HG03378 (cell line): ENCODE data around the gene KRTAP10-12.
"Not testable (repeated sequence)": the region's sequence is repeated elsewhere in the genome, so short reads cannot be mapped to it uniquely, and the experiment has no call there.

Source experiments
- ATAC-seq: cut with Tn5 transposase; IDR thresholded peaks from one replicate; pipeline ENCODE4 v1.9.1; 2021; ENCODE audit warnings: mild to moderate bottlenecking, moderate library complexity; ENCODE audit not compliant: unreplicated experiment

KRTAP10-12 gene

DNA sequence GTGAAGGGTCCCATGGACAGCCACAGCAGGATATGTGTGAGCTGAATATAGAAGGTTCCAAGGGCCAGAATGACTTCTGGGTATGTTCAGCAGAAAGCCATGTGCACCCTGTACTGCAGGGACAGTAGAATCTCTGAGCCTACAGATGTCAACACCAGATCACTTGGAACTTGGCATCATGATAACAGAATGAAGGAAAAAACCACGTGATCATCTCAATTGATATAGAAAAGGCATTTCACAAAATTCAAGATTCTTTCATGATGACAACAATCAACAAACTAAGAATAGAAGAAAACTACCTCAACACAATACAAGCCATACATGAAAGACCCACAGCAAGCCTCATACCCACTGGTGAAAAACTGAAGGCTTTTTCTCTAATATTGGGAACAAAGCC lies 29.4 kb upstream of the KRTAP10-12 start:
- no peak for ATAC-seq

DNA sequence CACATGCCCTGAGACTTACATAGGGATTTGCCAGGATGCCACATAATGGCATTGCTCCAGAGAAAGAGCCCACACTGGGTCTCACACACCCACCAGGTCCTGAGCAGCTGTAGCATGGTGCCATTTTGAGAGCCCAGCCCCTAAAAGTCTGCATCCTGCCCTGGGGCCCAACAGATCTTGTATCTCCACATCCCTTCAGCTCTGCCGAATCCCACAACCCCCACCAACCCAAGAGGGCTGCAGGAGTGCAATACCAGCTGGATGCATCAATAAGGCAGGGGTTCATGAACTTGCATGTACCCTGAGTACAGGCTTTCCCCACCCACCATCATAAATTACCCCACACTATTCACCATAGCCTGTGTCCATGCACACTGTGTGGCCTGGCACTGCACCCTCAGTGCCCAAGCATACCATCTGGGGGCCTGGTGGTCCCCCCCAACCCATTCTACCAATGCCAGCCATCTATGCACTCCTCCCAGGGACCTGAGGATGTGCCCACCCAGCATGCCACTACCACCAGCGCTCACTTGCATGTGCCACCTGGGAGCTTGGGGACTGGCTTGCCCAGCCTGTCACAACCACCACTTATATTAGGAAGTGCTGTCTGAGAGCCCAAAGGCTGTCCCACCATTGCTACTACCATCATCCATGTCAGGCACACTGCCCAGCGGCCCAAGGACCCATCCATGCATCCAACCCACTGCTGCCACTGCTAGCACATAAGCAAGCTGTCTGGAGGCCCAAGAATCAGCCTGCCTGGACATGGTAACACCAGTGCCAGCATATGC lies 26.1 kb upstream of the KRTAP10-12 start:
- no peak for ATAC-seq

DNA sequence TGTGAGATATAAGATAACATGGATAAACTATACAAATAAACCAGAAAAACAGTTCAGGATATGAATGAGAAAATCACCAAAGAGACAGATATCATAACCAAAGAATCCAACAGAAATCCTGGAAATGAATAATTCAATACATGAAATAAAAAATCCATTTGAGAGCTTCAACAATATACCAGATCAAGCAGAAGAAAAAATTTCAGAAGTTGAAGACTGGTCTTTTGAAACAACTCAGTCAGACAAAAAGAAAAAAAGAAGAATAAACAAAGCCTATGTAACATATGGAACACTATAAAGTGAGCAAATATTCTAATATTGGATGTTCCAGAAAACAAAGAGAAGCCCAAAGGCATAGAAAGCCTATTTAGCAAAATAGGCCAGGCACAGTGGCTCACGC lies 25.1 kb upstream of the KRTAP10-12 start:
- no peak for ATAC-seq

DNA sequence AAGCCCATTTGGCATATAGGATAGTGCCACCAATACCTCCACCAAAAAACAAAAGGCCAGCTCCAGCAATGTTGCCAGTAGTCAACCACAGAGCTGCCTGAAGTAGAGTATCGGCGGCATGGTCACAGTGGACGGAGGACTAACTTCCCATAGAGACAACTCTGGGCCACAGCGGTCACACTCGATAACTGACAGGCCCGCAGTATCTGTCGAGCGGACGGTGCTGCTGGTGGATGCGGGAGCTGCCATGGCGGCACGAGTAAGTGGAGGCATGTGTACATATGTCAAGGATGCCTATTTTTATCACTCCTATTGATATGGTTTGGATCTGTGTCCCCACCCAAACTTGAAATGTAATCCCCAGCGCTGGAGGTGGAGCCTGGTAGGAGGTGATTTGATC lies 19.1 kb upstream of the KRTAP10-12 start:
- ATAC-seq: no peak

DNA sequence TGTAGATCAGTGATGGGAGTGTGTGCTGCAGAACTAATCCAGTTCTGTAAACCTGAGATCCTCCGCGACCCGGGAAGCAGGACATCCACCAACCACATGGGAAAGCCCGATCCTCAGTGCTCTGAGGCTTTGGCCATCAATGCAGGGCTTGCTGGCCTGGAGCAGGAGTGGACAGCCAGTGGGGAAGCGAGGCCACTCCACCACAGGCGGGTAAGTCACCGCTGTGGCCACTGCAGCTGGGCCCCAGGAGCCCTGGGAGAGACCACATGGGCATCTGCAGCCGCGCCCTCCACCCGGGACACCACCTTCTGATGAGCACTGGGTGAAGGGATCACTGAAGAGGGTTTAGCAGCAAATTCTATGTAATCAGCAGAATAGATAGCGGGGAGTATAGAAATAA lies 15.8 kb upstream of the KRTAP10-12 start:
- no peak for ATAC-seq

DNA sequence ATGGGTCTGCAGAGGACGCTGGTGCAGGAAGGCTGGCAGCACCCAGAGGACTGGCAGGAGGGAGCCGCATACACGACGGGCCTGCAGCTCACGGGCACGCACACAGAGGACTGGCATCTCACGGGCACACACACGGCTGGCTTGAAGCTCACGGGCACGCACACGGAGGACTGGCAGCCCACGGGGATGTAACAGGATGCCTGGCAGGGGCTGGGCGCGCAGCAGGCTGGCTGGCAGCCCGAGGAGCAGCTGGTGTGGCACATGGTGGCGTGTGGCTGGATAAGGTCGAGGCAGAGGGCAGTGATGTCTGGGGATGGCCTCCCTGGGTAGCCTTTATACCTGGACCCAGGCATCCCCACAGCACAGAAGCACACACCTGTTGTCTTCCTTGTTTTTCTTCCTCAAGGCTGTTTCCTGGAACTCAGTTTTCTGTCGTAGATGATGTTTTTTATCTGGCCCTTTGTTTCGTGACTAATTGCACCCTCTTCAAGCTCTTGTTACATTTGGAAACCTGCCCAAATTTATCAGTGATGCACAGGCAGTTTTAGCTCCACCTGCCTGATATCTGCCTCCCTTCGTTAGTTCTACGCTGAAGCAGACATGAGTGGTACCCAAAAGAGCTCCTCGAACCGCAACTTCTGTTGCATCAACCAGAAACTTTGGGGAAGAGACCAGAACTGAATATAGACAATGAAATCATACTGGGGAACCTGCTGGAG lies 15.0 kb upstream of the KRTAP10-12 start, which contains the start of gene KRTAP12-1:
Gene KRTAP12-1, minus strand, starts transcription at position 303 of the 719 bp plus-strand sequence. Its CDS starts 40 bp downstream, at position 263.
- no peak for ATAC-seq

DNA sequence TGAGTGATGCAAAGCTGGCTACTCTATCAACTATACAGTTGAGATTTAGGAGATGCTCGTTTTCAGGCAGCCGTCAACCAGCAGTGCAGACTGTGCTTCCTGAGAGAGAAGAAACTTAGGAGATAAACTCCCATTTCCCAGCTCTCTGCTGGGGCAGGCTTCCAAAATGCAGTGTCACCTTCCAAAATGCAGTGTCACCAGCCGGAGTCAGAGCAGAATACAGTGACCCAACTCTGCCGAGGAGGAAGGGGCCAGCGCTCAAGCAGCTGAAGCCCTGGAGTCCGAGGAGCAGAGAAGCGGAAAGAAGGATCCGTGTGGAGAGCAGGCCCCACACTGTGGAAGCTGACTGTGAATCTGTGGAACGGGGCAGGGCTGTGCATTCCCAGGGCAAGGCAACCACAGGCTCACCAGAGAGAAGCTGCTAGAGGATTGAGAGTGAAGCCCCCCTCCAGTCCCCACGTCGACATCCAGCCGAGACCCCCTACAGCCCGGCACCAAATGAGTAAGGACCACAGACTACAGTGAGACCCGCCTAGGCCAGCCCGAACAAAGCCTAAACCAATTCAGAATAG lies 14.3 kb upstream of the KRTAP10-12 start:
- ATAC-seq: no peak

DNA sequence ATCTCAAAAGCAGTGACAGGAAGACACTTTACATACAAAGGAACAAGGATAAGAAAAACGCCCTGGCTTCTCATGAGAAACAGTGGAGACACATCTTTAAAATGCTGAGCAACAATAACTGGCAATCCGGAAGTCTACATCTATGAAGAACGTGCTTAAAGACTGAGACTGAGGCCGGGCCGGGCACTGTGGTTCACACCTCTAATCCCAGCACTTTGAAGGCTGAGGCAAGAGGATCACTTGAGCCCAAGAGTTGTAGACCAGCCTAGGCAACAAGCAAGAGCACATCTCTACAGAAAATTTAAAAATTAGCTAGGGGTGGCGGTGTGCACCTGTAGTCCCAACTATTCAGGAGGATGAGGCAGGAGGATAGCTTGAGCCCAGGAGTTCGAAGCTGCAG lies 12.9 kb upstream of the KRTAP10-12 start:
- no peak for ATAC-seq

DNA sequence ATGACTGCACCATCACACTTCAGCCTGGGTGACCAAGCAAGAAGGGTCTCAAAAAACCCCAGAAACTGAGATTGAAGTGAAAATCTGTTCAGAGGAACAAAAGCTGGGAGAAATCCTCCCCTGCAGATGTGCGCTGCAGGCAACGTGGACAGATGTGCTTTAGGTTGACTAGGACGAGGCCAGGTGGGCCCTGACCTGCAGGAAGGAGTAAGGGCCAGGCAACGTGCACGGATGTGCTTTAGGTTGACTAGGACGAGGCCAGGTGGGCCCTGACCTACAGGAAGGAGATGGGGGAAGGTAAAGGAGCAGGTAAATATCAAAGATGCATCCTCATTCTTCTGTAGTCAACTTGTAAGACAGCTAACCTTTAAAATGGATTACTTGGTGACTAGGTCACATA lies 12.5 kb upstream of the KRTAP10-12 start:
- no peak for ATAC-seq

DNA sequence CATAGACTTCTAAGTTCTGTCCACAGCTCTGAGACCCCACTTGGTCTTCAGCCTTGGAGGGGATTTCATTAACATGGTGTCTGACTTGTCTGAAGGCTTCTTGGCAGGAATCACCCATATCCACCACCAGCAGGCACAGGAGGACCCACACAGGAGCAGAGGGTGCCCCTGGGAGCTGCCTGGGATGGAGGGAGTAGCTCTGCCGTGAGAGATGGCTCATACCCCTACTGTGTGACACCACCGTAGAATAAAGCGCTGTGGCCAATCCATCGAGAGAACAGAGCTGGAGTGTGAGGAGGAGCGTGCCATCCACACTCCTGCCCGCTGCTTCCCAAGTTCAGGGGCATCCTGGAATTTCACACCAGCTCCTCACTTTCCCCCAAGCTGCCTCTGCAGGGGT lies 11.9 kb upstream of the KRTAP10-12 start:
- ATAC-seq: not testable (repeated sequence)

DNA sequence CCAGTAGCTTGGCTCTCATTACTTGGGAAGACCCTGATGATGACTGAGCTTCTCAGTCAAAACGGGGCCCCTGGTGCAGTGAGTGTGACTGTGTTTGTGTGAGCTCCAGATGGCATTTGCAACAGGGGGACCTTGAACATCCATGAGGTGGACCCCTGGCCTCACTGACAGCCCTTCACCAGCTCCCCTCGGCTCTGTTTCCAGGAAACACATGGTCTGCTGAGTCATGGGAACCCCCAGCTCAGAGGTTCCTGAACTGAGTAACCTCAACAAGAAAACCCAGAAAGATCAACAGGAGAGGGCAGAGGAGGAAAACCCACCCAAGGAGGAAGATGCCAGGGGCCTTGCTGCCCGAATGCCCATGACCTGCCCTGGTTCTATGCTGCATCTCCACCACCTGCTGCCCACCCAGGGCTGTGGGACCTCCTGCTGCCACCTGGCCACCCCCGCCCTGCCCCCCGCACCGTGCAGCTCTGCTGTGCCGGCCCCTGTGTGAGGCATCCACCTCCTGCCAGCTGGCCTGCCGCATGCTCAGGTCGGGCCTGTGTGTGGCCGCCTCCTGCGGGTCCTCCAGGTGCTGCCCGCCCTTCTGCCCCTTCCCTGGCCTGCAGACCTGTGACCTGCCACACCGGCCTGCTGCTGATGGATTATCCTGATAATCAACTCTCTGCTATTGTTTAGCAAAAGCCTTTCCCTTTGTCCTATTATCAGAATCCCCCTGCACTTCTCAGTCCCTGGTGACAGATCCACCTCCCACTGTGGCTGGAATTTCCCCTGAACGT lies 10.8 kb upstream of the KRTAP10-12 start:
- no peak for ATAC-seq

DNA sequence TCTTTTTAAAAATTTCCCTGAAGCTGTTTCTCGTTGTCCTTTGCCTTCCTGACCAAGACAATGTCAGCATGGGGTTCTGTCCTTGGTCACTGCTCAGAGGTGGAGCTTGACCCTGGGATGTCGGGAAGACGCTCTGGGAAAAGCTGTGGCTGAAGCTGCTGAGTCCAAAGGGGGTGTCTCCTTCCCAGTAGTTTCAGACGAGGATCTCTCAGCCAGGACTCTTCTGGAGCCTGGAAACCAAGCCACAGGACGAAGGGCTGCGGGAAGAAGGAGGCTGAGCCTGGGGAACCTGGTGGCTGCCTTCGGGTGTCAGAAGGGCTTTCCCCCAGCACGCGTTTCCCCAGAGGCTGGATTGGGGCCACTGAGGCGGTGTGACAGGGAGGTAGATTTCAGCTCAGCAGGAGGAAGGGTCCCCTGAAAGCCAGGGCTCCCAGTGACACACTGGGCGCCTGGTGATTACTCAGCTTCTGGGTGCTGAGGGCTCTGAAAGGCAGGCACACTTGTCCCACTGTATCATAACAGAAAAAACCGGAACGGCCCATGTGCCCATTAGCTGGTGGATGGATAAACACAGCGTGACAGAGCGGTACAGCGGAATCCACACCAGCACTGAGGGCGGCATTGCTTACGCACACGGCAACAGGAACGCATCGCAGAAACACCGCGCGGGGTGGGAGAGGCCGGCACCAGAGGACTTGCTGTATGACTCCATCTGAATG lies 10.0 kb upstream of the KRTAP10-12 start:
- no peak for ATAC-seq

DNA sequence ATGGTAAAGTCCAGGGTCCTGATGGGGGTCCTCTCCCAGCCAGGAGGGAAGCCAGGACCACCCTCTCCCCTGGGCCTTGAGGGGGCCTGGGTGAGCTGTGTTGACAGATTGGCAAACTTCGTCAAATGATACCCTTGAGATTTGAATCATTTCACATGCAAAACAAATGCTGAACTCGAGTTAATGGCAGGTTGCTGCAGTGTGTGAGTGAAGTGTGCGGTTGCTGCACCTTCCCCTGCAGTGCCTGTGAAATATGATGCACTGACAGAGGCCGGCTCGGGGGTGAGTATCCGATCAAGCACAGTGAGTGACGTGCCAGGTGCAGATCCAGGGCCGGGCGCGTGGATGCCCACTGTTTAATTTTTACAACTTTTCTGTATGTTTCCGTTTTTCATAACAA lies 9.3 kb upstream of the KRTAP10-12 start:
- ATAC-seq: no peak

DNA sequence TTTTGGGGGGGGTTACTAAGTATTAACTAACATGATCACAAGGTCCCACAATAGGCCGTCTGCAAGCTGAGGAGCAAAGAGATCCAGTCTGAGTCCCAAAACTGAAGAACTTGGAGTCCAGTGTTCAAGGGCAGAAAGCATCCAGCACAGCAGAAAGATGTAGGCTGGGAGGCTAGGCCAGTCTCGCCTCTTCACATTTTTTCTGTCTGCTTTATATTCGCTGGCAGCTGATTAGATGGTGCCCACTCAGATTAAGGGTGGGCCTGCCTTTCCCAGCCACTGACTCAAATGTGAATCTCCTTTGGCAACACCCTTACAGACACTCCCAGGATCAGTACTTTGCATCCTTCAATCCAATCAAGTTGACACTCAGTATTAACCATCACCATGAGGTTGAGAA lies 7.2 kb upstream of the KRTAP10-12 start:
- ATAC-seq: not testable (repeated sequence)

DNA sequence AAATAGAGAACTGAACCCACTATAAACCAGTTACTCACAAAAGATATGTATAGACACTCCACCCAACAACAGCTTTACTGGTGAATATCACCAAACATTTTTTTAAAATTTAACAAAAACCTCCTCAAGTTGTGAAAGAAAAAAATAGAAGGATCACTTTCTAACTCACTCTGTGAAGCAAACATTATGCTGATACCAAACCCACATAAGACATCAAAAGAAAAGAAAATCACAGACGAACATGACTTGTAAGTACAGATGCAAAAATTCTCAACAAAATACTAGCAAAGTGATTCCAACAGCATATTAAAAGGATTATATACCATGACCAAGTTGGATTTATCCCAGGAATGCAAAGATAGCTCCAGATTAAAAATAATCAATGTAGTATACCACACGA lies 5.3 kb upstream of the KRTAP10-12 start:
- no peak for ATAC-seq

DNA sequence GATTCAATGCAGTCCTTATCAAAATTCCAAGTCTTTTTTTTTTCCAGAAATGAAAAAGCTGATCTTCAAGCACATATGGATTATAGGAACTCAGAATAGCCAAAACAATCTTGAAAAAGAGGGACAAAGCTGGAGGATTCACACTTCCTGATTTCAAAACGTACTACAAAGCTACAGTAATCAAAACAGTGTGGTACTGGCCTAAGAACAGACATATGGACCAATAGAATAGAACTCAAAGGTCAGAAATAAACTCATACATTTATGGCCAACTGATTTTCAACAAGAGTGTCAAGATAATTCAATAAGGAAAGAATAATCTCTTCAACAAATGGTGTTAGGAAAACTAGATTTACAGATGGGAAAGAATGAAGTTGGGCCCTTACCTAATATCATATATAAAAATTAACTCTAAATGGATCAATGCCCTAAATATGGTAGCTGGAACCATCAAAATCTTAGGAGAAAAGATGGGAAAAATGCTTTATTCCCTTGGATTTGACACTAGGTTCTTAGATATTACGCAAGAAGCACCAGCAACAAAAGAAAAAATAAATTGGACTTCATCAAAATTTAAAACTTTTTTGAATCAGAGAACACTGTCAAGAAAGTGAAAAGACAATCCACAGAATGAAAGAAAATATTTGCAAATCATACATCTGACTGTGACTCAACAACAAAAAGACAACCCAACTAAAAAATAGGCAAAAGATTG lies 4.0 kb upstream of the KRTAP10-12 start:
- no peak for ATAC-seq

DNA sequence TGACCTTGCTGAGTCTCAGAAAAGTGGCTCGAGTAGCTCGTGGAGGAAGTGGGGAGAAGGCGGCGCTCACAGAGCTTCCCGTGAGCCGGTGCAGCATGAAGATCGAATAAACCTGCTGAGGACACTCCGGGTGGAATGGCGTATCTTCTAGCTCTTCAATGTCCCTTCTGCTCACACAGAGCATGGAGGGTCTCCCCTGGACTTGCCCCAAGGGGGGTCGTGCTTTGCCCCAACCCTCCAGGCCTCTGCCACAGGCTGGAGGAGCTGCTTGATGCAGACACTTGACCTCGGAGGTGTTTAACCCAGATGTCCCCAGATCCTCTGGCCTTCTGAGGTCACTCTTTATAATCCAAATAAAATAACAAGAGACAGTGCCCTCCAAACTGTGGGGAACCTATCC lies 2.2 kb upstream of the KRTAP10-12 start:
- no peak for ATAC-seq

DNA sequence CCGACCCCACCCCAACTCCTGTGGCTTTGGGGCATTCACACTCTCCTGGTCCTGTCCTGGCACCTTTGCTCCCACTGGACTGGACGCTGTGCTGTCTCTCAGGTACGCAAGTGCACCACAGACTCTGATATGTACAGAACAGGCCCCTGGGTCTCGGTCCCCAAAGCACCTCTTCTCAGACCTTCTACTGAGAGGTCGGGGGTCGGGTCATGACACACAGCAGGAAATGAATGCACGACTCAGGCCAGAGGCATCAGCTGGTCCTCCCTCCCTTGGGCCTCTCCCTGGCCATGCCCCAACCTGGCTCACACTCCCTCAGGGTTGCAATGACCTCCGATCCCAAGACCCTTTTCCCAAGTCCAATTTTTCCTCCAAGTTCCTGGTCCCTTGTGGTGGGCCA lies 1.8 kb upstream of the KRTAP10-12 start:
- no peak for ATAC-seq

DNA sequence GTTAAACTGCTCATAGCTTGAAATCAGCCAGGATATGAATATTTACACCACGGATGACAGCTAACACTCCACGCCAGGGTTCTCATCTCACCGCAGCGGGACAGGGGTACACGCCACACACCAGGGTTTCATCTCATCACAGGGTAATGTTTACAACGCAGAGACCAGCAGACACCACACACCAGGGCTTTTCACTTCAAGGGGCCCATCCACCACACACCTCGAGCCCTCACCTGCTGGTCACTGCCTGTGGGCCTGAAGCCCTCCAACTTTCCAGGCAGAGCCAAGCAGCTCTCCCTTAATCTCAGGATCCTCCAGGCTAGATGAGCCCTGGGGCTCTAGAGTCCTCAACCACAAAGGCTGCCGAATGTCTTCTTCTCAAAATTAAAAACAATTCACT lies 1.3 kb upstream of the KRTAP10-12 start:
- no peak for ATAC-seq

DNA sequence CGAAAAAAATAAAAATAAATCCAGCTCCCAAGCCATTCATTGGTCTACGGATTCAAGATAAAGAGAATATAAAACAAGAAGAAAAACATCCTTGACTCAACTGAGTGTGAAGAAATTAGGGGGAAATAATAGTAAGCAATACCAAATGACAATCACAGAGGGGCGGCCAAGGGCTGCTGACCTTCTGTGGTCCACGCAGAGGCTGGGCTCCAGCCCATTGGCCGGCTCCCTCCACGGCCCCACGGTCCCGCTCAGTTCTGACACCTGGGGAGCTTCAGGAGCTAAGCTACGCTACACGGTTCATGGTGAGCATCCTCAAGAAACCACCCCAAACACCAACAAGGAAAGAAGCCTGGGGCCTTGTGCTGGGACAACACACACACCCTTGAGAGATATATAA lies 400 bp upstream of the KRTAP10-12 start:
- no peak for ATAC-seq
